Astrocyte (in vitro differentiated cells and primary cell): ENCODE results near the gene CCDC110. TPM values are rescaled to one million over a fixed set of nuclear protein-coding genes. Genes with fewer than 3 reads are reported as not detected.

Source experiments
- DNase-seq: peaks from one replicate; pipeline ENCODE4 v3.0.0-alpha.2; 2010; ENCODE audit warnings: low read depth
- FAIRE-seq: peaks from 2 replicates; lab custom pipeline; 2011; peaks lifted over from hg19 to GRCh38; lab: Jason Lieb, UNC
- H2AFZ ChIP-seq: 2 replicates; pipeline ENCODE4 v1.6.0; 2012; ENCODE audit warnings: low read depth, low read length, inconsistent platforms
- H3K27ac ChIP-seq: 2 replicates; pipeline ENCODE4 v1.5.1; 2011; ENCODE audit warnings: low read depth, low read length, inconsistent platforms
- H3K27me3 ChIP-seq: 2 replicates; pipeline ENCODE4 v1.6.0; 2011; ENCODE audit warnings: low read length, inconsistent platforms; ENCODE audit not compliant: insufficient read depth
- H3K36me3 ChIP-seq: 2 replicates; pipeline ENCODE4 v1.5.1; 2011; ENCODE audit warnings: low read length, inconsistent platforms; ENCODE audit not compliant: insufficient read depth
- H3K4me1 ChIP-seq: 2 replicates; pipeline ENCODE4 v1.5.1; 2011; ENCODE audit warnings: low read length, inconsistent platforms; ENCODE audit not compliant: insufficient read depth
- H3K4me2 ChIP-seq: 2 replicates; pipeline ENCODE4 v1.6.0; 2012; ENCODE audit warnings: low read length, inconsistent platforms
- H3K4me3 ChIP-seq: 2 replicates; pipeline ENCODE4 v1.5.1; 2011; ENCODE audit warnings: low read depth, mild to moderate bottlenecking, low read length, inconsistent platforms; ENCODE audit not compliant: insufficient read depth
- H3K79me2 ChIP-seq: 2 replicates; pipeline ENCODE4 v1.6.0; 2012; ENCODE audit warnings: mild to moderate bottlenecking, low read length, inconsistent platforms; ENCODE audit not compliant: insufficient read depth
- H3K9ac ChIP-seq: 2 replicates; pipeline ENCODE4 v1.6.0; 2012; ENCODE audit warnings: mild to moderate bottlenecking, low read length, inconsistent platforms
- H3K9me3 ChIP-seq: 2 replicates; pipeline ENCODE4 v1.5.1; 2012; ENCODE audit warnings: low read depth, mild to moderate bottlenecking, low read length, inconsistent platforms; ENCODE audit not compliant: insufficient read depth
- H4K20me1 ChIP-seq: 2 replicates; pipeline ENCODE4 v1.6.0; 2012; ENCODE audit warnings: low read length, inconsistent platforms; ENCODE audit not compliant: insufficient read depth
- H3K27ac Mint-ChIP-seq: one replicate; pipeline ENCODE4 v1.8.0; 2021; ENCODE audit warnings: mild to moderate bottlenecking, mixed read lengths; ENCODE audit not compliant: unreplicated experiment
- H3K27me3 Mint-ChIP-seq: one replicate; pipeline ENCODE4 v1.8.0; 2021; ENCODE audit warnings: low read depth, mixed read lengths; ENCODE audit not compliant: unreplicated experiment
- H3K36me3 Mint-ChIP-seq: one replicate; pipeline ENCODE4 v1.8.0; 2021; ENCODE audit warnings: low read depth, mixed read lengths; ENCODE audit not compliant: unreplicated experiment
- H3K4me1 Mint-ChIP-seq: one replicate; pipeline ENCODE4 v1.8.0; 2021; ENCODE audit warnings: low read depth, mixed read lengths; ENCODE audit not compliant: unreplicated experiment
- H3K4me3 Mint-ChIP-seq: one replicate; pipeline ENCODE4 v1.8.0; 2021; ENCODE audit warnings: mild to moderate bottlenecking, moderate library complexity, mixed read lengths; ENCODE audit not compliant: unreplicated experiment
- H3K9me3 Mint-ChIP-seq: one replicate; pipeline ENCODE4 v1.8.0; 2021; ENCODE audit warnings: mild to moderate bottlenecking, mixed read lengths; ENCODE audit not compliant: unreplicated experiment
- CTCF ChIP-seq: IDR thresholded peaks from 2 replicates; pipeline ENCODE4 v1.5.1; 2011; ENCODE audit warnings: low read depth, mild to moderate bottlenecking, inconsistent platforms, low read length, moderate library complexity; ENCODE audit not compliant: insufficient read depth
- EZH2 ChIP-seq: IDR thresholded peaks from 2 replicates; pipeline ENCODE4 v1.6.1; 2012; ENCODE audit warnings: mild to moderate bottlenecking, low read length, inconsistent platforms; ENCODE audit not compliant: insufficient read depth
- total RNA-seq: library from RNA; stranded (reverse); gene quantifications from 2 replicates; pipeline ENCODE4 v1.2.1, GENCODE V29; 2021

The CCDC110 gene
- total RNA-seq, 1 donor from 2014 or later, result 0.39 TPM

- no peak for FAIRE-seq
- no peaks in the 10 kb centered on the region for H3K27me3 Mint-ChIP-seq
- peaks cover 4% of the 10 kb centered on the region for H3K4me1 Mint-ChIP-seq
- no peaks in the 10 kb centered on the region for H3K9me3 Mint-ChIP-seq
- TF ChIP-seq CTCF (no peak), EZH2 (no peak)
- Histone ChIP-seq H3K27me3 (no peaks in the 10 kb centered on the region), H3K4me2 (no peak overlapping the region), H3K4me1 (peaks cover 9% of the 10 kb centered on the region), H3K9ac (no peak overlapping the region), H3K36me3 (peaks cover 12% of the 10 kb centered on the region), H2AFZ (no peak overlapping the region), H3K27ac (no peak overlapping the region), H3K9me3 (no peaks in the 10 kb centered on the region), H3K4me3 (no peak overlapping the region), H3K79me2 (no peaks in the 10 kb centered on the region), H4K20me1 (no peaks in the 10 kb centered on the region)
- peaks cover 6% of the 10 kb centered on the region for H3K36me3 Mint-ChIP-seq
- DNase-seq, result no peak
- no peak overlapping the region for H3K4me3 Mint-ChIP-seq
- no peak overlapping the region for H3K27ac Mint-ChIP-seq
Measured at GRCh38 chr4:185399466-185399865, 72.1 kb downstream of the CCDC110 start.

- H3K36me3 ChIP-seq, result peaks cover 12% of the 10 kb centered on the region
- Mint-ChIP-seq H3K36me3 (peaks cover 6% of the 10 kb centered on the region), H3K4me1 (peaks cover 6% of the 10 kb centered on the region), H3K9me3 (no peaks in the 10 kb centered on the region), H3K4me3 (no peak overlapping the region), H3K27me3 (no peaks in the 10 kb centered on the region), H3K27ac (peak overlapping the region; percentile 14)
- H3K27ac ChIP-seq, result no peak overlapping the region
- H2AFZ ChIP-seq, result no peak overlapping the region
- H3K4me1 ChIP-seq, result peaks cover 9% of the 10 kb centered on the region
- FAIRE-seq, result no peak
- H3K9me3 ChIP-seq, result no peaks in the 10 kb centered on the region
- no peak for DNase-seq
- H3K4me3 ChIP-seq, result no peak overlapping the region
- no peak for TF ChIP-seq CTCF
- TF ChIP-seq EZH2, result no peak
- H4K20me1 ChIP-seq, result no peaks in the 10 kb centered on the region
- no peak overlapping the region for H3K9ac ChIP-seq
- no peaks in the 10 kb centered on the region for H3K27me3 ChIP-seq
- no peak overlapping the region for H3K4me2 ChIP-seq
- H3K79me2 ChIP-seq, result no peaks in the 10 kb centered on the region
Measured at GRCh38 chr4:185398618-185399017, 72.9 kb downstream of the CCDC110 start.

- no peaks in the 10 kb centered on the region for H3K9me3 ChIP-seq
- Mint-ChIP-seq H3K27ac (peak within 1 kb of the TSS; percentile 92), H3K4me3 (peak within 1 kb of the TSS; percentile 91), H3K4me1 (peaks cover 6% of the 10 kb centered on the region), H3K36me3 (peaks cover 6% of the 10 kb centered on the region), H3K27me3 (no peaks in the 10 kb centered on the region), H3K9me3 (peaks cover 2% of the 10 kb centered on the region)
- H3K79me2 ChIP-seq, result no peaks in the 10 kb centered on the region
- peak within 1 kb of the TSS; percentile 64 for H3K4me3 ChIP-seq
- peak within 1 kb of the TSS; percentile 90 for H3K4me2 ChIP-seq
- no peaks in the 10 kb centered on the region for H4K20me1 ChIP-seq
- peak within 1 kb of the TSS; percentile 93 for H3K27ac ChIP-seq
- no peak for FAIRE-seq
- peaks cover 7% of the 10 kb centered on the region for H3K36me3 ChIP-seq
- H2AFZ ChIP-seq, result peak within 1 kb of the TSS; percentile 70
- peak; percentile 38 for DNase-seq
- peaks cover 9% of the 10 kb centered on the region for H3K4me1 ChIP-seq
- TF ChIP-seq EZH2, result no peak
- TF ChIP-seq CTCF, result no peak
- no peaks in the 10 kb centered on the region for H3K27me3 ChIP-seq
- peak within 1 kb of the TSS; percentile 88 for H3K9ac ChIP-seq
Measured at GRCh38 chr4:185396724-185397385, 74.7 kb downstream of the CCDC110 start, which contains the start of gene ANKRD37. TSS of gene ANKRD37 (plus strand) at chr4:185396841. CDS start at chr4:185396924, 83 bp downstream.
